Vagina (tissue), 2 donors: ENCODE data around the gene SNAP47. TPM values are rescaled to one million over a fixed set of nuclear protein-coding genes. Genes with fewer than 3 reads are reported as not detected.

Experiments
- DNase-seq, 2 donors: peaks; one replicate each; pipeline ENCODE4 v3.0.0-alpha.2; 2017; ENCODE audit errors: extremely low spot score in 2 of 2
- H3K27ac ChIP-seq: fragments of 200-600 bp; sonication (generic); one replicate; pipeline ENCODE4 v1.5.1; 2019
- H3K27me3 ChIP-seq: fragments of 200-600 bp; sonication (generic); one replicate; pipeline ENCODE4 v1.5.1; 2019
- H3K36me3 ChIP-seq, 2 donors: fragments of 200-600 bp; sonication (generic); one replicate each; pipeline ENCODE4 v1.5.1; 2017 to 2019
- H3K4me1 ChIP-seq: fragments of 200-600 bp; sonication (generic); one replicate; pipeline ENCODE4 v1.5.1; 2019
- H3K4me3 ChIP-seq, 2 donors: fragments of 200-600 bp; sonication (generic); 1 replicate in 1 of 2; 2 replicates in 1 of 2; pipeline ENCODE4 v1.5.1; 2016 to 2019
- H3K9me3 ChIP-seq: fragments of 200-600 bp; sonication (generic); one replicate; pipeline ENCODE4 v1.5.1; 2019
- POLR2A ChIP-seq, 2 donors: fragments of 450-650 bp; IDR thresholded peaks; one replicate each; pipeline ENCODE4 v1.6.1; 2017; ENCODE audit warnings: antibody characterized with exemption in 2 of 2, mild to moderate bottlenecking in 2 of 2, moderate library complexity in 2 of 2
- POLR2AphosphoS5 ChIP-seq, 2 donors: sonication (generic); formaldehyde crosslinking; IDR thresholded peaks; one replicate each; pipeline ENCODE4 v1.9.0; 2017; ENCODE audit warnings: antibody characterized with exemption in 2 of 2, mild to moderate bottlenecking in 2 of 2, low read depth in 1 of 2; ENCODE audit not compliant: insufficient read depth in 1 of 2
- intact Hi-C: fragments of 100-400 bp; cut with DNase I; formaldehyde crosslinking; loops from one replicate; pipeline ENCODE4 v1.15.1; 2023
- total RNA-seq: library from RNA; depleted of rRNA; stranded (reverse); fragments of >200 nt; gene quantifications from one replicate; pipeline ENCODE4 v1.2.3, GENCODE V29; 2016
- TF ChIP-seq, protein P1 (sequence below), 3 experiments: fragments of 450-650 bp in 2 of 3; fragments of 200-600 bp in 1 of 3; sonication (generic) in 1 of 3; IDR thresholded peaks; one replicate each; pipeline ENCODE4 v1.5.1; 2017 to 2019; ENCODE audit warnings: antibody characterized with exemption in 3 of 3, mild to moderate bottlenecking in 2 of 3, moderate library complexity in 2 of 3

SNAP47 gene
- total RNA-seq, 1 donor from 2014 or later, result 28.7 TPM

DNA sequence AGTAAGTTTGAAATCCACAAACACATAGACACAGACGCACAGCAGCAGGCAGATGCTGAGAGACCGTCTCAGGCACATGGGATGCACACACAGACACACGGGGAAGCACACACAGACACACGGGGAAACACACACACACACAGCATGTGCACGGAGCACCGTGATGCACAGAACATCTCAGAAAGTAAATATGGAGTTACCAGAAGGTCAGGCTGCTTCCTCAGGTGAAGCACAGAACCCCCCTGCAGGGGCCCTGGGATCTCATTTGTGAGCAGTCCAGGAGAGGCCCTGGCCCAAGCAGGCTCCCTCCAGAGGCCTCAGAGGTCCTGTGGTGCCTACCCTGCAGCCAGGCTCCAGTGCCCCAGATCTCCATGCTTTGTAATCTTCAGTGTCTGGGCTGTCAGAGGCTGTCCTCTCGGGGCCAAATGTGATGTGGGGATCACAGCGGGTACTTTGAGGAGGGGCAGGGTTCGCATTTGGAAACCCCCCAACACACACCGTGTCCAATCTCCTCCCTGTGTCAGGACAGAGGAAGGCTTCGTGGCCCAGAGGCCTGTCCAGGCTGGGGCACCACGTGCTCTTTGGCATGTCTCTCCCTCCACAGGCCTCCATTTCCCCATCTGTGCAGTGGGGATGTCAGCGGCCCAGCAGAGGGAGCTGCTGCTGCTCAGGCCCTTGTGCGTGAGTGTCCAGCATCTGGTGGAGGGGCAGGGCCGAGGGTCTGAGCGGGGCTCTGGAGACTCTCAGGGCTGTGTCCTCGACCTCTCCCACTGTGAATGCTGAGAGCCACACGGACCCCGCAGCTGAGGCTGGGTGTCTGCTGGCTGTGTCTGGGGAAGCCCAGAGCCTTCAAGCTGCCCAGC lies 57.2 kb downstream of the SNAP47 start:
- TF ChIP-seq POLR2A (IDR thresholded peaks at IDR 0.05) (no peak), POLR2AphosphoS5 (IDR thresholded peaks at IDR 0.05; ENCODE audit: insufficient read depth in 1 of 2, low read depth in 1 of 2) (no peak)
- TF ChIP-seq, protein P1, sequence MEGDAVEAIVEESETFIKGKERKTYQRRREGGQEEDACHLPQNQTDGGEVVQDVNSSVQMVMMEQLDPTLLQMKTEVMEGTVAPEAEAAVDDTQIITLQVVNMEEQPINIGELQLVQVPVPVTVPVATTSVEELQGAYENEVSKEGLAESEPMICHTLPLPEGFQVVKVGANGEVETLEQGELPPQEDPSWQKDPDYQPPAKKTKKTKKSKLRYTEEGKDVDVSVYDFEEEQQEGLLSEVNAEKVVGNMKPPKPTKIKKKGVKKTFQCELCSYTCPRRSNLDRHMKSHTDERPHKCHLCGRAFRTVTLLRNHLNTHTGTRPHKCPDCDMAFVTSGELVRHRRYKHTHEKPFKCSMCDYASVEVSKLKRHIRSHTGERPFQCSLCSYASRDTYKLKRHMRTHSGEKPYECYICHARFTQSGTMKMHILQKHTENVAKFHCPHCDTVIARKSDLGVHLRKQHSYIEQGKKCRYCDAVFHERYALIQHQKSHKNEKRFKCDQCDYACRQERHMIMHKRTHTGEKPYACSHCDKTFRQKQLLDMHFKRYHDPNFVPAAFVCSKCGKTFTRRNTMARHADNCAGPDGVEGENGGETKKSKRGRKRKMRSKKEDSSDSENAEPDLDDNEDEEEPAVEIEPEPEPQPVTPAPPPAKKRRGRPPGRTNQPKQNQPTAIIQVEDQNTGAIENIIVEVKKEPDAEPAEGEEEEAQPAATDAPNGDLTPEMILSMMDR (IDR thresholded peaks at IDR 0.05), result no peak
- H3K4me1 ChIP-seq, result peaks cover 43% of the 10 kb centered on the region
- no peaks in the 10 kb centered on the region for H3K27me3 ChIP-seq
- no peaks in the 10 kb centered on the region for H3K9me3 ChIP-seq
- no peak for DNase-seq
- peak overlapping the region; percentile 73 for H3K27ac ChIP-seq
- intact Hi-C loops, result no loop called here
- H3K36me3 ChIP-seq, result no peaks in the 10 kb centered on the region
- H3K4me3 ChIP-seq, result no peak overlapping the region

GRCh38 chr1:227793079-227793947 lies 58.1 kb downstream of the SNAP47 start:
- DNase-seq, result peak; percentile 83 to 96
- H3K27ac ChIP-seq, result peak overlapping the region; percentile 73
- no peaks in the 10 kb centered on the region for H3K27me3 ChIP-seq
- H3K4me1 ChIP-seq, result peaks cover 40% of the 10 kb centered on the region
- no peaks in the 10 kb centered on the region for H3K36me3 ChIP-seq
- intact Hi-C loops, result no loop called here
- no peak overlapping the region for H3K4me3 ChIP-seq
- no peak for TF ChIP-seq POLR2AphosphoS5 (IDR thresholded peaks at IDR 0.05; ENCODE audit: insufficient read depth in 1 of 2, low read depth in 1 of 2)
- TF ChIP-seq, protein P1 (IDR thresholded peaks at IDR 0.05), result no peak
- no peak for TF ChIP-seq POLR2A (IDR thresholded peaks at IDR 0.05)
- H3K9me3 ChIP-seq, result no peaks in the 10 kb centered on the region

- TF ChIP-seq POLR2AphosphoS5 (IDR thresholded peaks at IDR 0.05; ENCODE audit: insufficient read depth in 1 of 2, low read depth in 1 of 2) (peak in 1 of 2 donors; percentile 85), POLR2A (IDR thresholded peaks at IDR 0.05) (no peak)
- TF ChIP-seq, protein P1 (IDR thresholded peaks at IDR 0.05), result no peak
- no peaks in the 10 kb centered on the region for H3K36me3 ChIP-seq
- H3K9me3 ChIP-seq, result no peaks in the 10 kb centered on the region
- H3K27me3 ChIP-seq, result no peaks in the 10 kb centered on the region
- peaks cover 33% of the 10 kb centered on the region for H3K4me1 ChIP-seq
- peak in 1 of 2 donors; percentile 88 for DNase-seq
- peak overlapping the region; percentile 73 for H3K27ac ChIP-seq
- no peak overlapping the region for H3K4me3 ChIP-seq
- intact Hi-C loops, result no loop called here
Measured at GRCh38 chr1:227793948-227794816, 58.9 kb downstream of the SNAP47 start.

DNA sequence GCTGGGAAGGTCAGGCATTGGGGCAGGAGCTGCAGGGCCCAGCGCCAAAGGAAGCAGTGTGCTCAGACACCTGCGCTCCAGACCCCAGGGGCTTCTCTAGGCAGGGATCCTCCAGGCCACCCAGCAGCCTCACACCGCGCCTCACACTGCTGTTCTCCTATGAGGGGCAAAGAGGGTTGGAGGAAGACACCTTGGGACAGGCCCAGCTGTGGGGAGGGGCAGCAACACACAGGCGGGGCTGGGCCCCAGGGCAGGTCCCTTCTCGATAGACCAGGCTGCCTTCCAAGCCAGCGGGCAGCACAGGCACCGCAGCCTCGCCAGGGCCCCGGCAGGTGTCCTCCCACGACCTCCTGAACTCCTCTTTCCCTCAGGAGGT lies 59.6 kb downstream of the SNAP47 start:
- peaks cover 27% of the 10 kb centered on the region for H3K4me1 ChIP-seq
- H3K27ac ChIP-seq, result peak overlapping the region; percentile 73
- intact Hi-C loops, result no loop called here
- TF ChIP-seq POLR2AphosphoS5 (IDR thresholded peaks at IDR 0.05; ENCODE audit: insufficient read depth in 1 of 2, low read depth in 1 of 2), result no peak
- TF ChIP-seq POLR2A (IDR thresholded peaks at IDR 0.05), result no peak
- TF ChIP-seq, protein P1 (IDR thresholded peaks at IDR 0.05), result no peak
- no peaks in the 10 kb centered on the region for H3K9me3 ChIP-seq
- H3K4me3 ChIP-seq, result no peak overlapping the region
- no peaks in the 10 kb centered on the region for H3K27me3 ChIP-seq
- DNase-seq, result peak in 1 of 2 donors; percentile 85
- no peaks in the 10 kb centered on the region for H3K36me3 ChIP-seq
